Measurements from ENCODE around the gene ADD3. TPM values are rescaled to one million over a fixed set of nuclear protein-coding genes. Genes with fewer than 3 reads are reported as not detected.

ADD3 gene
- total RNA-seq, 1 experiment from 2014 or later = 86.7 TPM

DNA sequence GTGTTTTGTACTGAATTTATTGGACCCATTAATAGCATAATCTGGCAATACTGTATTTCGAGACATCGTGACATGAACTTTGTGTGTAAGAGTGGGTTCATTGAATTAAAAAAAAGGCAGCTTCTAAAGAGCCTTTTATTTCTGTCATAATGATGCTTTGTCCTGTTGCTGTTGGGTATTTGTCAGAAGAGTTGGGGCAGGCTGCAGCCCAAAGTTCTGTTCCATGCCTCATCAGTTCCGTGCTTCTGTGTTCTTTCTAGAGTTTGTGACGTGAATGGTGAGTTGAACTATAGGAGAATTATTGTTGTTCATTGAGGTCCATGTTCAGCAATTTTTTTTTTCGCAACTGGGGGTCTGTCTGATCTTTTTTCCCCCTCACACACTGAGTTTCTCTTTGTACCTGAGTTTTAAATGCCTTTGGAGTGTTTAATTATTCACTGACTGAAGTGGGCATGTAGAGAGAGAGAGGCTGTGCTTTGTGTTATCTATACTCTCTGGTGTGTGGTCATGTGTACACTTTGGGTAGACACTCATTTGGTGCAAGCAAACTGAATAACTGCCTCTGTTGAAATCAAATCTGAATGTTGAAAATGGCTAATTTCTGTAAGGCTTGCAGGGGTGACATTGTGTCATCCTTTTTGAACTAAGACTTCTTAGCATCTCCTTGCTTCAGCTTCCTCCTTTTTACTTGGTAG, 69.8 kb downstream of the ADD3 start:
- Mint-ChIP-seq H3K4me3 (no peak overlapping the region), H3K36me3 (no peaks in the 10 kb centered on the region), H3K9me3 (no peaks in the 10 kb centered on the region), H3K27me3 (ENCODE audit: low read depth) (no peaks in the 10 kb centered on the region), H3K27ac (no peak overlapping the region), H3K4me1 (peaks cover 55% of the 10 kb centered on the region)
- CTCF ChIA-PET = interaction anchor here (1.0 kb wide), 1 partner anchor 43 kb away, joined by 4 read pairs; no protein-coding TSS in a partner anchor
- POLR2A ChIA-PET = interaction anchor here (1.1 kb wide), 1 partner anchor 12 kb away, joined by 3 read pairs; no protein-coding TSS in a partner anchor
- DNase-seq (ENCODE audit: low spot score) (no peak), ATAC-seq (no peak)
- TF ChIP-seq, protein P1, sequence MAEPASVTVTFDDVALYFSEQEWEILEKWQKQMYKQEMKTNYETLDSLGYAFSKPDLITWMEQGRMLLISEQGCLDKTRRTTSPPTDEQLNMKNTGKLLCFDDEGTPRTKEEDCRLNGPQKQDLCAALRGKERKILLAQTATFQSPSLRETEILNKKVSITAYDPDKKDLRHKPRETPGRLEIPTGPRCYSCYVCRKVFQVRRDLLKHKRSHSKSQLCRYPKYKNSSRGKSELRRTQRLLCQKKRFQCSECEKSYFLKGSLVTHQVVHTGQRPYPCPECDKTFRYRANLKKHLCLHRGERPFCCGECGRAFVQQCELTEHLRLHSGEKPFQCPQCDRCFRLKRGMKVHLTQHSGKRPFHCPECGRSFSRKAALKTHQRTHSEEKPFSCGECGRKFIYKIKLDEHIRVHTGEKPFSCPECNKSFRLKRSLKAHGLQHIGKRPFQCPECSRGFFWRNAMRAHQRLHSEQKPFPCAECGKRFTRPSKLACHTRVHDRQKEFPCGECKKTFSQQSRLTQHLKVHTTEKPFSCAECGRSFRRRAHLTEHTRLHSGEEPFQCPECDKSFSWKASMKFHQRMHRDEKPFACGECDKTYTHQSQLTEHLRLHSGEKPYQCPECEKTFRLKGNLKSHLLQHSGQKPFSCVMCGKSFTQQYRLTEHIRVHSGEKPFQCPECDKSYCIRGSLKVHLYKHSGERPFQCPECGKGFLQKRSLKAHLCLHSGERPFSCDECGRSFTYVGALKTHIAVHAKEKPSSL (CRISPR knock-in tag; conservative IDR thresholded peaks at IDR 0.05) = no peak
- TF ChIP-seq FOXJ3 (CRISPR knock-in tag; IDR thresholded peaks at IDR 0.05; ENCODE audit: borderline replicate concordance) (no peak), ESRRA (CRISPR knock-in tag; IDR thresholded peaks at IDR 0.05; ENCODE audit: borderline replicate concordance) (no peak), TEAD4 (CRISPR knock-in tag; IDR thresholded peaks at IDR 0.05) (no peak), ZNF138 (CRISPR knock-in tag; conservative IDR thresholded peaks at IDR 0.05) (no peak), ZNF219 (CRISPR knock-in tag; IDR thresholded peaks at IDR 0.05; ENCODE audit: borderline replicate concordance) (no peak)
- TF ChIP-seq, protein P2, sequence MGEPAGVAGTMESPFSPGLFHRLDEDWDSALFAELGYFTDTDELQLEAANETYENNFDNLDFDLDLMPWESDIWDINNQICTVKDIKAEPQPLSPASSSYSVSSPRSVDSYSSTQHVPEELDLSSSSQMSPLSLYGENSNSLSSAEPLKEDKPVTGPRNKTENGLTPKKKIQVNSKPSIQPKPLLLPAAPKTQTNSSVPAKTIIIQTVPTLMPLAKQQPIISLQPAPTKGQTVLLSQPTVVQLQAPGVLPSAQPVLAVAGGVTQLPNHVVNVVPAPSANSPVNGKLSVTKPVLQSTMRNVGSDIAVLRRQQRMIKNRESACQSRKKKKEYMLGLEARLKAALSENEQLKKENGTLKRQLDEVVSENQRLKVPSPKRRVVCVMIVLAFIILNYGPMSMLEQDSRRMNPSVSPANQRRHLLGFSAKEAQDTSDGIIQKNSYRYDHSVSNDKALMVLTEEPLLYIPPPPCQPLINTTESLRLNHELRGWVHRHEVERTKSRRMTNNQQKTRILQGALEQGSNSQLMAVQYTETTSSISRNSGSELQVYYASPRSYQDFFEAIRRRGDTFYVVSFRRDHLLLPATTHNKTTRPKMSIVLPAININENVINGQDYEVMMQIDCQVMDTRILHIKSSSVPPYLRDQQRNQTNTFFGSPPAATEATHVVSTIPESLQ (CRISPR knock-in tag; IDR thresholded peaks at IDR 0.05) = no peak
- TF ChIP-seq, protein P3, sequence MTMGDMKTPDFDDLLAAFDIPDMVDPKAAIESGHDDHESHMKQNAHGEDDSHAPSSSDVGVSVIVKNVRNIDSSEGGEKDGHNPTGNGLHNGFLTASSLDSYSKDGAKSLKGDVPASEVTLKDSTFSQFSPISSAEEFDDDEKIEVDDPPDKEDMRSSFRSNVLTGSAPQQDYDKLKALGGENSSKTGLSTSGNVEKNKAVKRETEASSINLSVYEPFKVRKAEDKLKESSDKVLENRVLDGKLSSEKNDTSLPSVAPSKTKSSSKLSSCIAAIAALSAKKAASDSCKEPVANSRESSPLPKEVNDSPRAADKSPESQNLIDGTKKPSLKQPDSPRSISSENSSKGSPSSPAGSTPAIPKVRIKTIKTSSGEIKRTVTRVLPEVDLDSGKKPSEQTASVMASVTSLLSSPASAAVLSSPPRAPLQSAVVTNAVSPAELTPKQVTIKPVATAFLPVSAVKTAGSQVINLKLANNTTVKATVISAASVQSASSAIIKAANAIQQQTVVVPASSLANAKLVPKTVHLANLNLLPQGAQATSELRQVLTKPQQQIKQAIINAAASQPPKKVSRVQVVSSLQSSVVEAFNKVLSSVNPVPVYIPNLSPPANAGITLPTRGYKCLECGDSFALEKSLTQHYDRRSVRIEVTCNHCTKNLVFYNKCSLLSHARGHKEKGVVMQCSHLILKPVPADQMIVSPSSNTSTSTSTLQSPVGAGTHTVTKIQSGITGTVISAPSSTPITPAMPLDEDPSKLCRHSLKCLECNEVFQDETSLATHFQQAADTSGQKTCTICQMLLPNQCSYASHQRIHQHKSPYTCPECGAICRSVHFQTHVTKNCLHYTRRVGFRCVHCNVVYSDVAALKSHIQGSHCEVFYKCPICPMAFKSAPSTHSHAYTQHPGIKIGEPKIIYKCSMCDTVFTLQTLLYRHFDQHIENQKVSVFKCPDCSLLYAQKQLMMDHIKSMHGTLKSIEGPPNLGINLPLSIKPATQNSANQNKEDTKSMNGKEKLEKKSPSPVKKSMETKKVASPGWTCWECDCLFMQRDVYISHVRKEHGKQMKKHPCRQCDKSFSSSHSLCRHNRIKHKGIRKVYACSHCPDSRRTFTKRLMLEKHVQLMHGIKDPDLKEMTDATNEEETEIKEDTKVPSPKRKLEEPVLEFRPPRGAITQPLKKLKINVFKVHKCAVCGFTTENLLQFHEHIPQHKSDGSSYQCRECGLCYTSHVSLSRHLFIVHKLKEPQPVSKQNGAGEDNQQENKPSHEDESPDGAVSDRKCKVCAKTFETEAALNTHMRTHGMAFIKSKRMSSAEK (CRISPR knock-in tag; IDR thresholded peaks at IDR 0.05; ENCODE audit: borderline replicate concordance) = no peak

DNA sequence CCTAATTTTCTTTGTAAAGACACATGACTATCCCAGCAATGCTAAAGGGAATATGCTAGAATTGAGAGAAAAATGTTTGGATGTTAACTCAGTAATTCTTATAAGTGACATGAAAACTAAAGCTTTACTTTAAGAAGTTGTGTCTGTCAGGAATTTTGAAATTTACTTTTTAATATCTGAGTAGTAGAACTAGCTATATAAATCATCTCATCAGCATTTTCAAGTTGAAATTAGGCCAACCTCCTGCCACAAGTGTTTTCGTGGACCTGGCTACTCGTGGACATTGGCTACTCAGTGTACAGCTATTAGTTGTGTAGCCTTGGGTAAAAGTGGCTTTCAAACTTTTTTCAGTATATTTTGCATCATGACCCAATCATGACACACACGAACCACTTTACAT, 70.5 kb downstream of the ADD3 start:
- Mint-ChIP-seq H3K27ac (no peak overlapping the region), H3K9me3 (peaks cover 4% of the 10 kb centered on the region; the same call in 1 of the 2 replicates), H3K36me3 (no peaks in the 10 kb centered on the region), H3K27me3 (ENCODE audit: low read depth) (no peaks in the 10 kb centered on the region), H3K4me3 (no peak overlapping the region), H3K4me1 (peaks cover 62% of the 10 kb centered on the region)
- POLR2A ChIA-PET = interaction anchor here (1.1 kb wide), 1 partner anchor 11 kb away, joined by 3 read pairs; no protein-coding TSS in a partner anchor
- ATAC-seq = no peak
- CTCF ChIA-PET = no interaction called here
- no peak for DNase-seq (ENCODE audit: low spot score)
- TF ChIP-seq NFATC4 (CRISPR knock-in tag; IDR thresholded peaks at IDR 0.05) = no peak
- no peak for TF ChIP-seq ZNF232 (CRISPR knock-in tag; IDR thresholded peaks at IDR 0.05)
- no peak for TF ChIP-seq FOXK1 (CRISPR knock-in tag; IDR thresholded peaks at IDR 0.05)
- TF ChIP-seq, protein P4, sequence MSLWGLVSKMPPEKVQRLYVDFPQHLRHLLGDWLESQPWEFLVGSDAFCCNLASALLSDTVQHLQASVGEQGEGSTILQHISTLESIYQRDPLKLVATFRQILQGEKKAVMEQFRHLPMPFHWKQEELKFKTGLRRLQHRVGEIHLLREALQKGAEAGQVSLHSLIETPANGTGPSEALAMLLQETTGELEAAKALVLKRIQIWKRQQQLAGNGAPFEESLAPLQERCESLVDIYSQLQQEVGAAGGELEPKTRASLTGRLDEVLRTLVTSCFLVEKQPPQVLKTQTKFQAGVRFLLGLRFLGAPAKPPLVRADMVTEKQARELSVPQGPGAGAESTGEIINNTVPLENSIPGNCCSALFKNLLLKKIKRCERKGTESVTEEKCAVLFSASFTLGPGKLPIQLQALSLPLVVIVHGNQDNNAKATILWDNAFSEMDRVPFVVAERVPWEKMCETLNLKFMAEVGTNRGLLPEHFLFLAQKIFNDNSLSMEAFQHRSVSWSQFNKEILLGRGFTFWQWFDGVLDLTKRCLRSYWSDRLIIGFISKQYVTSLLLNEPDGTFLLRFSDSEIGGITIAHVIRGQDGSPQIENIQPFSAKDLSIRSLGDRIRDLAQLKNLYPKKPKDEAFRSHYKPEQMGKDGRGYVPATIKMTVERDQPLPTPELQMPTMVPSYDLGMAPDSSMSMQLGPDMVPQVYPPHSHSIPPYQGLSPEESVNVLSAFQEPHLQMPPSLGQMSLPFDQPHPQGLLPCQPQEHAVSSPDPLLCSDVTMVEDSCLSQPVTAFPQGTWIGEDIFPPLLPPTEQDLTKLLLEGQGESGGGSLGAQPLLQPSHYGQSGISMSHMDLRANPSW (CRISPR knock-in tag; conservative IDR thresholded peaks at IDR 0.05; ENCODE audit: low read depth) = no peak
- TF ChIP-seq, protein P5, sequence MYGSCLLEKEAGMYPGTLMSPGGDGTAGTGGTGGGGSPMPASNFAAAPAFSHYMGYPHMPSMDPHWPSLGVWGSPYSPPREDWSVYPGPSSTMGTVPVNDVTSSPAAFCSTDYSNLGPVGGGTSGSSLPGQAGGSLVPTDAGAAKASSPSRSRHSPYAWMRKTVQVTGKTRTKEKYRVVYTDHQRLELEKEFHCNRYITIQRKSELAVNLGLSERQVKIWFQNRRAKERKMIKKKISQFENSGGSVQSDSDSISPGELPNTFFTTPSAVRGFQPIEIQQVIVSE (CRISPR knock-in tag; IDR thresholded peaks at IDR 0.05; ENCODE audit: borderline replicate concordance) = no peak
- TF ChIP-seq, protein P1 (CRISPR knock-in tag; conservative IDR thresholded peaks at IDR 0.05) = no peak
- TF ChIP-seq, protein P6, sequence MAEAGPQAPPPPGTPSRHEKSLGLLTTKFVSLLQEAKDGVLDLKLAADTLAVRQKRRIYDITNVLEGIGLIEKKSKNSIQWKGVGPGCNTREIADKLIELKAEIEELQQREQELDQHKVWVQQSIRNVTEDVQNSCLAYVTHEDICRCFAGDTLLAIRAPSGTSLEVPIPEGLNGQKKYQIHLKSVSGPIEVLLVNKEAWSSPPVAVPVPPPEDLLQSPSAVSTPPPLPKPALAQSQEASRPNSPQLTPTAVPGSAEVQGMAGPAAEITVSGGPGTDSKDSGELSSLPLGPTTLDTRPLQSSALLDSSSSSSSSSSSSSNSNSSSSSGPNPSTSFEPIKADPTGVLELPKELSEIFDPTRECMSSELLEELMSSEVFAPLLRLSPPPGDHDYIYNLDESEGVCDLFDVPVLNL (CRISPR knock-in tag; IDR thresholded peaks at IDR 0.05; ENCODE audit: borderline replicate concordance, low read depth) = no peak
- TF ChIP-seq OVOL2 (CRISPR knock-in tag; IDR thresholded peaks at IDR 0.05; ENCODE audit: borderline replicate concordance) = no peak
- no peak for TF ChIP-seq HMGA2 (CRISPR knock-in tag; IDR thresholded peaks at IDR 0.05)
- TF ChIP-seq RORB (CRISPR knock-in tag; IDR thresholded peaks at IDR 0.05) = no peak
- TF ChIP-seq ZBTB21 (CRISPR knock-in tag; IDR thresholded peaks at IDR 0.05; ENCODE audit: borderline replicate concordance) = no peak

Data from WTC11 (cell line).